Ishikawa (cell line): ENCODE measurements around the gene HAP1.

Experiments
- CEBPB ChIP-seq: IDR thresholded peaks from 2 replicates; pipeline ENCODE4 v1.6.1; 2012
- CREB1 ChIP-seq: IDR thresholded peaks from 2 replicates; pipeline ENCODE4 v1.6.1; 2012; ENCODE audit warnings: low read depth
- EGR1 ChIP-seq: IDR thresholded peaks from 2 replicates; pipeline ENCODE4 v1.6.1; 2012
- EP300 ChIP-seq: IDR thresholded peaks from 2 replicates; pipeline ENCODE4 v1.6.1; 2012; ENCODE audit warnings: borderline replicate concordance
- FOXM1 ChIP-seq: IDR thresholded peaks from 2 replicates; pipeline ENCODE4 v1.6.1; 2012; ENCODE audit warnings: low read depth, borderline replicate concordance
- NFIC ChIP-seq: IDR thresholded peaks from 2 replicates; pipeline ENCODE4 v1.6.1; 2012
- RAD21 ChIP-seq: IDR thresholded peaks from 2 replicates; pipeline ENCODE4 v1.6.1; 2012; ENCODE audit warnings: low read depth
- TAF1 ChIP-seq: IDR thresholded peaks from 2 replicates; pipeline ENCODE4 v1.6.1; 2012; ENCODE audit warnings: low read depth, mild to moderate bottlenecking
- TCF12 ChIP-seq: IDR thresholded peaks from 2 replicates; pipeline ENCODE4 v1.6.1; 2012; ENCODE audit warnings: low read depth
- TEAD4 ChIP-seq: IDR thresholded peaks from 2 replicates; pipeline ENCODE4 v1.6.1; 2012
- YY1 ChIP-seq: IDR thresholded peaks from 2 replicates; pipeline ENCODE4 v1.6.1; 2012; ENCODE audit warnings: low read depth
- ZBTB7A ChIP-seq: IDR thresholded peaks from 2 replicates; pipeline ENCODE4 v1.6.1; 2012; ENCODE audit warnings: low read depth
- TF ChIP-seq, protein P1 (sequence below): IDR thresholded peaks from 2 replicates; pipeline ENCODE4 v1.6.1; 2012; ENCODE audit warnings: low read depth, mild to moderate bottlenecking
- TF ChIP-seq, protein P2 (sequence below): IDR thresholded peaks from 2 replicates; pipeline ENCODE4 v1.6.1; 2012
- TF ChIP-seq, protein P3 (sequence below): IDR thresholded peaks from 2 replicates; pipeline ENCODE4 v1.6.1; 2012

The HAP1 gene

DNA sequence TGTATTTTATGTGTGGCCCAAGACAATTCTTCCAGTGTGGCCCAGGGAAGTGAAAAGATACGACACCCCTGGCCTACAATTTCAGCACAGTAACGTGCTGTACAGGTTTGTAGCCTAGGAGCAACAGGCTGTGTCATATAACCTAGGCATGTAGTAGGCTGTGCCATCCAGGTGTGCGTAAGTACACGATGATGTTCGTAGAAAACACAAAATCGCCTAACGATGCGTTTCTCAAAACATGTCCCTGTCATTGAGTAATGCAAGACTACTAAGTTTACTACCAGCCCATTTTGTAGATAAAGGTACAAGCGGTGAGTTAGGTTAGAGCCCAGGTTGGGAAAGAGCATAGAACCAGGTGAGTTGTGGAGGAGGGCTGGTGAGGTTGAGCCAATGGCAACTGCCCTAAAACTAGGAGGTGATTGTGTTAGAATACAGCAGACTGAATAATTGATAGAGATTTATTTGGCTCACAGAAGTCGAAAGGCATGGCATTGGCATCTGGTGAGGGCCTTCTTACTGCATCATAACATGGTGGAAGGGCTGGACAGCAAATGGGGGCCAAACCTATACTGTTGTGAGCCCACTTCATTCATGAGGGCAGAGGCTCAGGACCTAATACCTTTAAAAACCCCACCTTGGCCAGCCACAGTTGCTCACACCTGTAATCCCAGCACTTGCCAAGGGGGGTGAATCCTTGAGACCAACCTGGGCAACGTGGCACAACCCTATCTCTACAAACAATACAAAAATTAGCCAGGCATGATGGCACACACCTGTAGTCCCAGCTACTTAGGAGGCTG lies 41.5 kb downstream of the HAP1 start:
- no peak for TF ChIP-seq RAD21
- no peak for TF ChIP-seq YY1
- TF ChIP-seq CEBPB, result no peak
- no peak for TF ChIP-seq TEAD4
- no peak for TF ChIP-seq EGR1
- TF ChIP-seq TAF1, result no peak

DNA sequence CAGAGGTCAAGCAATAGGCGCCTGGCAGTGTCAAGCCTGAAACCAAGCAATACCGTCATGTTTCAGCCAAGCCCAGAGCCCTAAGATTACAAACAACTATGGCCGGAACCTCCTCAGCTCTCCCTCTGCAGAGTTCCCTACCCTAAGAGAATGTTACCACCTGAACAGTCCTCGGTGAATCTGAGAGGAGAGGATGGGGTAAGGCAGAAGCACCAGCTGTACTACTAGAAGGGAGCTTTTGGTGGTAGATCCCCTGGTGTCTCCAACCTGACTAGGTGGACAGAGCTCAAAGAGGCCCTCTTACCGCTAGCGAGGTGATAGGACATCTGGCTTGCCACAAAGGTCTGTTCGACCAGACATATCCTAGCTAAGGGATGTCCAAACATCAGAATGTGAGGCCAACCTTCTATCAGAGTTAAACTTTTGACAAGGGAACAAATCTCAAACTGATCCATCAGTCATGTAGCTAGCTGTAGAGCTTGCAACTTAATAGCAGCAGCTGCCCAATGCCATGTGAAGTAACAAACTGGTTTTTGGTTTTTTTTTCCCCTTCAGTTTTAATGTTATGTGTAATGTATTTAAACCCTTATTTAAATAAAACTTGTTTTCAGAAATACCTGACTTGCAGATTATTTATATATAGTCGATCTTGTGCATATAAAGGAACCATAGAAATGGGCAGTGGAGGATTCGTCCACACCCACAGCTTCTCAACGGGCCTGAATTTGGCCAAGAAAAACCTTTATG lies 43.2 kb downstream of the HAP1 start:
- TF ChIP-seq EP300 (no peak), TCF12 (no peak), CEBPB (no peak), TEAD4 (no peak), YY1 (no peak), NFIC (no peak), ZBTB7A (no peak), CREB1 (no peak), TAF1 (no peak), FOXM1 (no peak), EGR1 (no peak), RAD21 (no peak)
- TF ChIP-seq, protein P1, sequence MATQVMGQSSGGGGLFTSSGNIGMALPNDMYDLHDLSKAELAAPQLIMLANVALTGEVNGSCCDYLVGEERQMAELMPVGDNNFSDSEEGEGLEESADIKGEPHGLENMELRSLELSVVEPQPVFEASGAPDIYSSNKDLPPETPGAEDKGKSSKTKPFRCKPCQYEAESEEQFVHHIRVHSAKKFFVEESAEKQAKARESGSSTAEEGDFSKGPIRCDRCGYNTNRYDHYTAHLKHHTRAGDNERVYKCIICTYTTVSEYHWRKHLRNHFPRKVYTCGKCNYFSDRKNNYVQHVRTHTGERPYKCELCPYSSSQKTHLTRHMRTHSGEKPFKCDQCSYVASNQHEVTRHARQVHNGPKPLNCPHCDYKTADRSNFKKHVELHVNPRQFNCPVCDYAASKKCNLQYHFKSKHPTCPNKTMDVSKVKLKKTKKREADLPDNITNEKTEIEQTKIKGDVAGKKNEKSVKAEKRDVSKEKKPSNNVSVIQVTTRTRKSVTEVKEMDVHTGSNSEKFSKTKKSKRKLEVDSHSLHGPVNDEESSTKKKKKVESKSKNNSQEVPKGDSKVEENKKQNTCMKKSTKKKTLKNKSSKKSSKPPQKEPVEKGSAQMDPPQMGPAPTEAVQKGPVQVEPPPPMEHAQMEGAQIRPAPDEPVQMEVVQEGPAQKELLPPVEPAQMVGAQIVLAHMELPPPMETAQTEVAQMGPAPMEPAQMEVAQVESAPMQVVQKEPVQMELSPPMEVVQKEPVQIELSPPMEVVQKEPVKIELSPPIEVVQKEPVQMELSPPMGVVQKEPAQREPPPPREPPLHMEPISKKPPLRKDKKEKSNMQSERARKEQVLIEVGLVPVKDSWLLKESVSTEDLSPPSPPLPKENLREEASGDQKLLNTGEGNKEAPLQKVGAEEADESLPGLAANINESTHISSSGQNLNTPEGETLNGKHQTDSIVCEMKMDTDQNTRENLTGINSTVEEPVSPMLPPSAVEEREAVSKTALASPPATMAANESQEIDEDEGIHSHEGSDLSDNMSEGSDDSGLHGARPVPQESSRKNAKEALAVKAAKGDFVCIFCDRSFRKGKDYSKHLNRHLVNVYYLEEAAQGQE, result no peak
- TF ChIP-seq, protein P2, sequence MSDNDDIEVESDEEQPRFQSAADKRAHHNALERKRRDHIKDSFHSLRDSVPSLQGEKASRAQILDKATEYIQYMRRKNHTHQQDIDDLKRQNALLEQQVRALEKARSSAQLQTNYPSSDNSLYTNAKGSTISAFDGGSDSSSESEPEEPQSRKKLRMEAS, result no peak
- TF ChIP-seq, protein P3, sequence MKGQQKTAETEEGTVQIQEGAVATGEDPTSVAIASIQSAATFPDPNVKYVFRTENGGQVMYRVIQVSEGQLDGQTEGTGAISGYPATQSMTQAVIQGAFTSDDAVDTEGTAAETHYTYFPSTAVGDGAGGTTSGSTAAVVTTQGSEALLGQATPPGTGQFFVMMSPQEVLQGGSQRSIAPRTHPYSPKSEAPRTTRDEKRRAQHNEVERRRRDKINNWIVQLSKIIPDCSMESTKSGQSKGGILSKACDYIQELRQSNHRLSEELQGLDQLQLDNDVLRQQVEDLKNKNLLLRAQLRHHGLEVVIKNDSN, result no peak

DNA sequence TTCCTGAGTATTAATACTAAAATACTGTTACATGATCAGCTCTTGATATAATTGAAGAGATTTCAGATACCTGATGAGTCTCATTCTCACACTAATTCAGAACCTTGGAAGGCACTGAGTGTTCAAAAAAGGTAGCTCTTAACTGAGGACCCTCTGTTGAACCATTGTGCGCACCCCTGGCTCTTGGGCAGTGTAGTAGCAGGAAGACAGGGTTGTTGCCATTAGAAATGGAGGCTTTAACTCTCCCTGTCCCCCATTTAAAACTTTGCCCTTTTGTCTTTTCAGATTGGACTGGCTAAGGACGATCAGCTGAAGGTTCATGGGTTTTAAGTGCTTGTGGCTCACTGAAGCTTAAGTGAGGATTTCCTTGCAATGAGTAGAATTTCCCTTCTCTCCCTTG lies 43.9 kb downstream of the HAP1 start:
- TF ChIP-seq TEAD4 (no peak), TAF1 (no peak), TCF12 (no peak), EP300 (no peak), EGR1 (no peak), YY1 (no peak), ZBTB7A (no peak)
- TF ChIP-seq, protein P2, result no peak

DNA sequence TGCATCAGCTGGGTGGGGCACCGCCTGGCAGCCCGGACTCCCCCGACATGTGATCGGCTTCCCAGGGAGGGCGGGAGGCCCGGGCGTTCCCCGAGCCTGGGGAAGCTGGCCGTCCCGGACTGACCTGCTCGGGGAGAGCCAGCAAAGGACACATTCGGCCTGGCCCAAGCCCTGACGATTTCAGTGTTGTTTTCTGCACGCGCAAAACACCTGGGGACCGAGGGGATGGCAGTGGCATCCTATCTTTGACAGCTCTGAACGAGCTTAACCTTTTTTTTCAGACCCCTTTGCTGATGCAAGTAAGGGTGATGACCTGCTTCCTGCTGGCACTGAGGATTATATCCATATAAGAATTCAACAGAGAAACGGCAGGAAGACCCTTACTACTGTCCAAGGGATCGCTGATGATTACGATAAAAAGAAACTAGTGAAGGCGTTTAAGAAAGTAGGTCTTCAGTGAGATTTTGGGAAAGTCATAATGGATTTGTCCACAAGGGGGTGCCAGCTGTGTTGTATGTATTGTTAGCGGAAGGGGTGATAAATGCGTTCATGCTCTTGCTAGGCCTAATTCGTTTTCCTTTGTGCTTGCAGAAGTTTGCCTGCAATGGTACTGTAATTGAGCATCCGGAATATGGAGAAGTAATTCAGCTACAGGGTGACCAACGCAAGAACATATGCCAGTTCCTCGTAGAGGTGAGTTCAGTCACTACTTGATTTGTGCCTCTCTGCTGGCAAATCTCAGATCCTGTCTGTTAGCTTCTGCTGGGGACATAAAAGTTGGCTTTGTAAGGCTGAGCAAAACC lies 44.7 kb downstream of the HAP1 start:
- peak; percentile 63 for TF ChIP-seq TCF12
- TF ChIP-seq, protein P2, result peak; percentile 93
- TF ChIP-seq, protein P3, result peak; percentile 79
- TF ChIP-seq EP300, result no peak
- no peak for TF ChIP-seq YY1

DNA sequence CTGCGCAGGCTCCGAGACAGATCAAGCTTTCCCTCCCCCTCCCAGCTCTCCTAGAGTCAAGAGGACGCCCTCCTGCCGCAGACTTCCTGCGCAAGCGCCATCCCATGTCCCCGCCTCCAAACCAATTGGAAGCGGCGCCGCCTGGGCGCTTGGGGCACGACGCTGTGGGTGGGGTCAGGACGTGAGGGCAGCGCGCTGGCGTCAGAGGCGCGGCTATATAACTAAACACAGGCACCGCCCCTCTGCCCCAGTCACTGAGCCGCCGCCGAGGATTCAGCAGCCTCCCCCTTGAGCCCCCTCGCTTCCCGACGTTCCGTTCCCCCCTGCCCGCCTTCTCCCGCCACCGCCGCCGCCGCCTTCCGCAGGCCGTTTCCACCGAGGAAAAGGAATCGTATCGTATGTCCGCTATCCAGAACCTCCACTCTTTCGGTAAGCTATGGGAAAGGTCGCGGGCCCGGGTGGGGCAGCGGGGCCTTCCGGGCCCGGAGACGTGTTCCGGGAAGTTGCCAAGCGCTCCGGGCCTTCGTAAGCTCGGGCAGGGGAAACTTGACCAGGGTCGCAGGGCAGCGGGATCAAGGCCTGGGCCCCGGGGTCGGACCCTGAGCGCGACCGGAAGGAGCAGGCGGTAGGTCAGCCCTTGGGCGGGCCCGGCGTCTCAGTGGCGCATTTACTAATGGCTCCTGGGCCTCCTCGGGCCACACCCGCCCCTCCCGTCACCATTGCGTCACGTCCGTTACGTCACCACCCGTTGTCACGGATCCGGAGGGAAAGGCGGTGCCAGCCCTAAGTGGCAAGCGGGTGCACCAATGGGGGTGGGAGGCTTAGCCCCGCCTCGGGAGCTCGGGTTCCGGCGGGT lies 45.6 kb downstream of the HAP1 start, which contains the start of gene EIF1:
Gene EIF1, plus strand, starts transcription at position 245 of the 856 bp plus-strand sequence. Its CDS starts 154 bp downstream, at position 399.
- TF ChIP-seq TEAD4, result no peak
- TF ChIP-seq, protein P2, result no peak
- TF ChIP-seq TAF1, result peak; percentile 91
- no peak; the same call in 1 of the 2 replicates for TF ChIP-seq TCF12
- TF ChIP-seq, protein P3, result no peak
- no peak for TF ChIP-seq EGR1
- TF ChIP-seq CREB1, result peak; percentile 98
- TF ChIP-seq FOXM1, result peak; percentile 38; the same call in 1 of the 2 replicates
- TF ChIP-seq YY1, result peak; percentile 79
- peak; percentile 90 for TF ChIP-seq CEBPB
- TF ChIP-seq NFIC, result no peak
